H1 (cell line): ENCODE measurements around the gene SIRPB1. TPM values are rescaled to one million over a fixed set of nuclear protein-coding genes. Genes with fewer than 3 reads are reported as not detected.

Experiments
- CTCF ChIA-PET: fragments of 300-600 bp; sonication (Branson Sonifier 250); formaldehyde crosslinking; loops from one replicate; lab custom pipeline; 2021; ENCODE audit not compliant: partially characterized antibody; lab: Charles Lee
- POLR2A ChIA-PET: fragments of 300-600 bp; sonication (Branson Sonifier 250); formaldehyde crosslinking; loops from one replicate; lab custom pipeline; 2021; ENCODE audit warnings: inconsistent platforms; ENCODE audit not compliant: partially characterized antibody; lab: Charles Lee
- DNase-seq, 2 experiments: peaks; one replicate each; pipeline versions ENCODE4 v3.0.0 to v3.0.0-alpha.2; 2010 to 2022; ENCODE audit warnings: low spot score in 2 of 2, low read depth in 1 of 2, mixed read lengths in 1 of 2
- FAIRE-seq: peaks from 2 replicates; lab custom pipeline; 2011; peaks lifted over from hg19 to GRCh38; lab: Jason Lieb, UNC
- H2AFZ ChIP-seq: 2 replicates; pipeline ENCODE4 v1.8.1; 2012; ENCODE audit warnings: low read length, inconsistent platforms
- H2AK5ac ChIP-seq: 2 replicates; pipeline ENCODE4 v1.6.1; 2013; ENCODE audit warnings: low read depth, low read length
- H2BK120ac ChIP-seq: replicated peaks from 2 replicates; pipeline ENCODE3; 2013; ENCODE audit warnings: low read depth, low read length, inconsistent platforms
- H2BK12ac ChIP-seq: 2 replicates; pipeline ENCODE4 v1.6.1; 2013; ENCODE audit warnings: low read depth, low read length
- H2BK15ac ChIP-seq: 2 replicates; pipeline ENCODE4 v1.6.1; 2013; ENCODE audit warnings: low read length
- H2BK20ac ChIP-seq: 2 replicates; pipeline ENCODE4 v1.6.1; 2013; ENCODE audit warnings: low read length
- H2BK5ac ChIP-seq: 2 replicates; pipeline ENCODE4 v1.6.1; 2013; ENCODE audit warnings: low read depth, low read length
- H3K14ac ChIP-seq: 2 replicates; pipeline ENCODE4 v1.6.1; 2013; ENCODE audit warnings: inconsistent platforms; ENCODE audit not compliant: insufficient read length
- H3K18ac ChIP-seq: 2 replicates; pipeline ENCODE4 v1.6.1; 2013; ENCODE audit warnings: low read length; ENCODE audit errors: extremely low read depth
- H3K23ac ChIP-seq: 2 replicates; pipeline ENCODE4 v1.6.1; 2013; ENCODE audit warnings: inconsistent platforms; ENCODE audit not compliant: insufficient read length
- H3K23me2 ChIP-seq: 2 replicates; pipeline ENCODE4 v1.6.1; 2013; ENCODE audit warnings: low read depth, low read length
- H3K27ac ChIP-seq: 2 replicates; pipeline ENCODE4 v1.6.1; 2011; ENCODE audit warnings: low read depth, low read length, inconsistent platforms
- H3K27me3 ChIP-seq, 4 experiments: replicated peaks in 1 of 4; 1 replicate in 1 of 4; 2 replicates in 3 of 4; pipeline versions ENCODE4 v1.6.1 to v1.8.1; 2011 to 2013; ENCODE audit warnings: low read length in 3 of 4, mild to moderate bottlenecking in 3 of 4, inconsistent platforms in 2 of 4, mixed read lengths in 2 of 4, moderate library complexity in 1 of 4; ENCODE audit not compliant: control insufficient read depth in 3 of 4, insufficient read depth in 3 of 4; ENCODE audit errors: extremely low read depth in 1 of 4
- H3K36me3 ChIP-seq, 4 experiments: 2 replicates each; pipeline versions ENCODE4 v1.6.1 to v1.8.1; 2011 to 2013; ENCODE audit warnings: mild to moderate bottlenecking in 4 of 4, low read length in 3 of 4, moderate library complexity in 2 of 4, control low read depth in 1 of 4, inconsistent platforms in 1 of 4; ENCODE audit not compliant: insufficient read depth in 4 of 4, control insufficient read depth in 2 of 4
- H3K4ac ChIP-seq: replicated peaks from 2 replicates; pipeline ENCODE3; 2013; ENCODE audit warnings: low read length, low read depth, mixed read lengths, inconsistent platforms; ENCODE audit not compliant: insufficient read length
- H3K4me1 ChIP-seq, 4 experiments: replicated peaks in 1 of 4; 1 replicate in 1 of 4; 2 replicates in 3 of 4; pipeline versions ENCODE4 v1.6.1 to v1.8.1; 2011 to 2013; ENCODE audit warnings: low read length in 3 of 4, inconsistent platforms in 2 of 4, mixed read lengths in 1 of 4; ENCODE audit not compliant: insufficient read depth in 4 of 4, control insufficient read depth in 3 of 4
- H3K4me2 ChIP-seq, 2 experiments: 2 replicates each; pipeline versions ENCODE4 v1.6.1 to v1.8.1; 2011 to 2013; ENCODE audit warnings: low read depth in 2 of 2, low read length in 2 of 2, control low read depth in 1 of 2, inconsistent platforms in 1 of 2, mild to moderate bottlenecking in 1 of 2; ENCODE audit not compliant: insufficient read depth in 1 of 2
- H3K4me3 ChIP-seq, 4 experiments: fragments of 200-600, 300-600 bp in 1 of 4; sonication (generic), shearing (Covaris generic), sonication (Bioruptor Twin) in 1 of 4; 2 replicates each; pipeline versions ENCODE4 v1.5.1 to v1.8.1; 2011 to 2016; ENCODE audit warnings: low read length in 4 of 4, low read depth in 3 of 4, control low read depth in 2 of 4, inconsistent platforms in 2 of 4, mild to moderate bottlenecking in 2 of 4, mixed read lengths in 1 of 4, moderate library complexity in 1 of 4; ENCODE audit not compliant: insufficient read depth in 2 of 4; ENCODE audit errors: extremely low read depth in 1 of 4
- H3K56ac ChIP-seq: replicated peaks from 2 replicates; pipeline ENCODE3; 2013; ENCODE audit warnings: low read depth, mild to moderate bottlenecking, mixed read lengths, low read length, inconsistent platforms; ENCODE audit not compliant: insufficient read length
- H3K79me1 ChIP-seq: 2 replicates; pipeline ENCODE4 v1.6.1; 2013; ENCODE audit warnings: low read depth, low read length, control low read depth
- H3K79me2 ChIP-seq, 2 experiments: 2 replicates each; pipeline versions ENCODE4 v1.6.1 to v1.8.1; 2012 to 2013; ENCODE audit warnings: low read length in 2 of 2, mild to moderate bottlenecking in 2 of 2, inconsistent platforms in 1 of 2; ENCODE audit not compliant: insufficient read depth in 2 of 2, control insufficient read depth in 1 of 2
- H3K9ac ChIP-seq, 4 experiments: replicated peaks in 1 of 4; 1 replicate in 1 of 4; 2 replicates in 3 of 4; pipeline versions ENCODE4 v1.6.1 to v1.8.1; 2011 to 2013; ENCODE audit warnings: low read depth in 3 of 4, low read length in 3 of 4, control low read depth in 2 of 4, mild to moderate bottlenecking in 2 of 4, moderate library complexity in 2 of 4, inconsistent platforms in 1 of 4; ENCODE audit errors: extremely low read depth in 1 of 4
- H3K9me3 ChIP-seq, 2 experiments: 2 replicates each; pipeline versions ENCODE4 v1.6.1 to v1.8.1; 2012 to 2013; ENCODE audit warnings: mild to moderate bottlenecking in 2 of 2, moderate library complexity in 2 of 2, control low read depth in 1 of 2, inconsistent platforms in 1 of 2, low read depth in 1 of 2, low read length in 1 of 2, mixed read lengths in 1 of 2; ENCODE audit not compliant: insufficient read depth in 2 of 2
- H4K20me1 ChIP-seq, 2 experiments: replicated peaks in 1 of 2; 2 replicates each; pipeline versions ENCODE3 to v1.8.1; 2011 to 2013; ENCODE audit warnings: inconsistent platforms in 2 of 2, low read length in 2 of 2, mild to moderate bottlenecking in 1 of 2; ENCODE audit not compliant: insufficient read depth in 2 of 2, control insufficient read depth in 1 of 2
- H4K5ac ChIP-seq: 2 replicates; pipeline ENCODE4 v1.6.1; 2013; ENCODE audit warnings: low read length, low read depth, mixed read lengths, inconsistent platforms; ENCODE audit not compliant: insufficient read length
- H4K8ac ChIP-seq: 2 replicates; pipeline ENCODE4 v1.8.0; 2013; ENCODE audit warnings: mild to moderate bottlenecking, moderate library complexity, low read length, inconsistent platforms; ENCODE audit not compliant: insufficient read depth; ENCODE audit errors: extremely low read depth
- H4K91ac ChIP-seq: replicated peaks from 2 replicates; pipeline ENCODE3; 2013; ENCODE audit warnings: low read length, mixed read lengths, inconsistent platforms; ENCODE audit not compliant: insufficient read length
- CEBPB ChIP-seq: IDR thresholded peaks from 2 replicates; pipeline ENCODE4 v1.6.1; 2012; ENCODE audit warnings: low read depth, low read length
- EGR1 ChIP-seq: IDR thresholded peaks from 2 replicates; pipeline ENCODE4 v1.6.1; 2011; ENCODE audit warnings: low read depth, low read length, borderline replicate concordance
- KDM5A ChIP-seq: fragments of 200-600 bp; IDR thresholded peaks from 2 replicates; pipeline ENCODE4 v1.7.1; 2012; ENCODE audit warnings: mild to moderate bottlenecking, low read length, inconsistent platforms, mixed read lengths
- RFX5 ChIP-seq: IDR thresholded peaks from 2 replicates; pipeline ENCODE4 v1.6.1; 2011; ENCODE audit warnings: low read depth, low read length, improper control_type of control experiment, borderline replicate concordance
- RNF2 ChIP-seq: fragments of 200-900, 300-1000 bp; sonication (generic); IDR thresholded peaks from 2 replicates; pipeline ENCODE4 v1.7.1; 2016; ENCODE audit warnings: borderline replicate concordance, low read depth, mild to moderate bottlenecking, antibody characterized with exemption, low read length; ENCODE audit not compliant: poor library complexity, severe bottlenecking; ENCODE audit errors: missing control alignments
- RXRA ChIP-seq: IDR thresholded peaks from 2 replicates; pipeline ENCODE4 v1.6.1; 2011; ENCODE audit warnings: low read depth, mild to moderate bottlenecking, low read length, moderate library complexity; ENCODE audit not compliant: insufficient read depth
- TCF12 ChIP-seq: IDR thresholded peaks from 2 replicates; pipeline ENCODE4 v1.6.1; 2011; ENCODE audit warnings: low read depth, mild to moderate bottlenecking, low read length
- WGBS, 2 experiments: shearing (Covaris generic) in 1 of 2; methylation state at CpG; one replicate each; pipeline versions ENCODE4 v1.1.6 to v1.1.7; 2013 to 2015; ENCODE audit warnings: low lambda C conversion rate in 2 of 2, mixed read lengths in 2 of 2, inconsistent platforms in 1 of 2, low coverage in 1 of 2, missing lambda C conversion rate in 1 of 2; ENCODE audit not compliant: insufficient replicate concordance in 2 of 2, insufficient coverage in 1 of 2, insufficient read length in 1 of 2; ENCODE audit errors: extremely low coverage in 1 of 2, missing lambda C conversion rate in 1 of 2; 5-methylcytosine and 5-hydroxymethylcytosine counted together
- polyA plus RNA-seq, 7 experiments: library from polyadenylated mRNA; depleted of rRNA in 3 of 7; stranded (reverse) in 5 of 7; unstranded in 2 of 7; fragments of >200 nt in 5 of 7; fragments of 200-250 nt in 2 of 7; gene quantifications; 1 replicate in 5 of 7; 2 replicates in 1 of 7; 4 replicates in 1 of 7; pipeline versions ENCODE4 v1.2.1 to v1.2.3, GENCODE V29; 2011 to 2013; ENCODE audit warnings: missing spikeins in 2 of 7, mixed read lengths in 2 of 7
- total RNA-seq: library from RNA; stranded (reverse); fragmentation: NEBNext Ultra II Directional; extraction: Animal tissue kit (Norgen Biotek cat#: 25700); gene quantifications from 2 replicates; pipeline ENCODE4 v1.2.1, GENCODE V29; 2021
- TF ChIP-seq, protein P1 (sequence below): IDR thresholded peaks from 2 replicates; pipeline ENCODE4 v1.6.1; 2012; ENCODE audit warnings: low read length, inconsistent platforms

SIRPB1 gene
- total and polyA plus RNA-seq, 2 of the 8 experiments (the other 6 are each of a cell fraction or from before 2014, with no cell fraction given), result 0.14 to 0.99 TPM

DNA sequence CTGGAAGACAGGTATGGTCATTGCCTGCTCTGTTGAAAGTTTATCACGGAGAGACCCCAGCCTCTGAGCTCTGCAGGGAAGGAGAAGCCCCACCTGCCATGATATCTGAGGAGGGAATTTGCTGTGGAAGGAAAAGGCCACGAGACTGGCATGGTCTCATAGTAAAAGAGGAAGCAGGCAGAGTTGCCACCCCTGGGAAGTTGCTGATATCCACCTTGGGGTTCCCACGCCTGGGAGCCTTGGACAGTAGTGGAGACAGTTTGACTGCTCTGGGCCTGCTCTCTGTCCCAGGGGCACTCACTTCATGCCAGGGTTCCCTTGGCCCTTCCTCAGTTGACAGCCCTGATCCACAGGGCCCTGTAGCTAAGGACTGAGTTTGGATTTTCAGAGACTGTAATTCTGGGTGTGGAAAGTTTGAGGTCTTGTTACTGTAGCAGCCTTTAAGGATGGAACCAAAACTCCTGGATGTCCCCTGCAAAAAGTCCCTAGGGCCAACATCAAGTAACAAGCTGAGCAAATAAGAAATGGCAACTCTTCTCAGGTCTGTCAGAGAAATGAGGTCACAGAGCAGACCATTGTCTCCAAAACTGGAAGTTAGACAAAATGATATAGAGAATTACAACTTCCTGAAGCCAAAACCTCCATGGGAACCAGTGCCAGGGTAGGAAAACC is 6.9 kb upstream of the SIRPB1 start:
- H2BK20ac ChIP-seq, result no peak overlapping the region
- no peak for TF ChIP-seq EGR1
- TF ChIP-seq RXRA, result no peak
- no peak for TF ChIP-seq KDM5A
- TF ChIP-seq RFX5, result no peak
- TF ChIP-seq, protein P1, sequence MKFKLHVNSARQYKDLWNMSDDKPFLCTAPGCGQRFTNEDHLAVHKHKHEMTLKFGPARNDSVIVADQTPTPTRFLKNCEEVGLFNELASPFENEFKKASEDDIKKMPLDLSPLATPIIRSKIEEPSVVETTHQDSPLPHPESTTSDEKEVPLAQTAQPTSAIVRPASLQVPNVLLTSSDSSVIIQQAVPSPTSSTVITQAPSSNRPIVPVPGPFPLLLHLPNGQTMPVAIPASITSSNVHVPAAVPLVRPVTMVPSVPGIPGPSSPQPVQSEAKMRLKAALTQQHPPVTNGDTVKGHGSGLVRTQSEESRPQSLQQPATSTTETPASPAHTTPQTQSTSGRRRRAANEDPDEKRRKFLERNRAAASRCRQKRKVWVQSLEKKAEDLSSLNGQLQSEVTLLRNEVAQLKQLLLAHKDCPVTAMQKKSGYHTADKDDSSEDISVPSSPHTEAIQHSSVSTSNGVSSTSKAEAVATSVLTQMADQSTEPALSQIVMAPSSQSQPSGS, result no peak
- TF ChIP-seq CEBPB, result no peak
- no peak for TF ChIP-seq TCF12
- TF ChIP-seq RNF2, result no peak
- H3K27ac ChIP-seq, result no peak overlapping the region
- H2AK5ac ChIP-seq, result no peak overlapping the region
- no peaks in the 10 kb centered on the region for H3K9me3 ChIP-seq
- POLR2A ChIA-PET, result no interaction called here
- H2BK120ac ChIP-seq, result no peak overlapping the region
- H3K79me1 ChIP-seq, result no peaks in the 10 kb centered on the region
- CTCF ChIA-PET, result interaction anchor here (1.1 kb wide), 1 partner anchor 8 kb away, joined by 4 read pairs; no protein-coding TSS in a partner anchor
- H4K5ac ChIP-seq, result no peak overlapping the region
- H3K4me3 ChIP-seq, result no peak overlapping the region
- FAIRE-seq (no peak), DNase-seq (no peak)
- no peak overlapping the region for H2AFZ ChIP-seq
- H3K14ac ChIP-seq, result no peak overlapping the region
- H4K91ac ChIP-seq, result no peak overlapping the region
- no peaks in the 10 kb centered on the region for H3K27me3 ChIP-seq
- no peaks in the 10 kb centered on the region for H3K36me3 ChIP-seq
- no peaks in the 10 kb centered on the region for H3K79me2 ChIP-seq
- H2BK5ac ChIP-seq, result no peak overlapping the region
- H3K23me2 ChIP-seq, result no peaks in the 10 kb centered on the region
- no peak overlapping the region for H2BK15ac ChIP-seq
- H4K8ac ChIP-seq, result no peak overlapping the region
- 87% methylated on average over 3 of the region's 3 CpGs; no CpG with 5 or more reads in 1 of the 2 experiments for WGBS, 2 experiments
- H3K4me1 ChIP-seq, result peaks cover 0 to 6% (median 2%) of the 10 kb centered on the region in 4 experiments; a peak in 4 of 7 replicates
- no peak overlapping the region for H2BK12ac ChIP-seq
- H3K56ac ChIP-seq, result no peak overlapping the region
- no peak overlapping the region for H3K4ac ChIP-seq
- H3K9ac ChIP-seq, result no peak overlapping the region
- no peak overlapping the region for H3K4me2 ChIP-seq
- H3K23ac ChIP-seq, result no peak overlapping the region
- no peaks in the 10 kb centered on the region for H4K20me1 ChIP-seq
- no peak overlapping the region for H3K18ac ChIP-seq
